Endodermal cell (in vitro differentiated cells): ENCODE data around the gene SYNDIG1L. TPM values are rescaled to one million over a fixed set of nuclear protein-coding genes. Genes with fewer than 3 reads are reported as not detected.

Experiments used
- DNase-seq: peaks from one replicate; pipeline ENCODE4 v3.0.0-alpha.2; 2017
- H3K27ac ChIP-seq: 2 replicates; pipeline ENCODE4 v1.5.1; 2013; ENCODE audit warnings: mild to moderate bottlenecking, low read depth, low read length, moderate library complexity
- H3K27me3 ChIP-seq: 2 replicates; pipeline ENCODE4 v1.6.1; 2013; ENCODE audit warnings: mild to moderate bottlenecking, low read length, moderate library complexity; ENCODE audit not compliant: insufficient read depth, control insufficient read depth, poor library complexity, severe bottlenecking
- H3K36me3 ChIP-seq: 2 replicates; pipeline ENCODE4 v1.7.0; 2013; ENCODE audit warnings: mild to moderate bottlenecking, low read length, moderate library complexity; ENCODE audit not compliant: control insufficient read depth, insufficient read depth
- H3K4me1 ChIP-seq: one replicate; pipeline ENCODE4 v1.7.0; 2013; ENCODE audit warnings: low read length; ENCODE audit not compliant: control insufficient read depth, insufficient read depth
- H3K4me3 ChIP-seq: 2 replicates; pipeline ENCODE4 v1.5.1; 2013; ENCODE audit warnings: mild to moderate bottlenecking, low read length, moderate library complexity
- H3K9ac ChIP-seq: 2 replicates; pipeline ENCODE4 v1.6.1; 2013; ENCODE audit warnings: mild to moderate bottlenecking, low read length, moderate library complexity; ENCODE audit not compliant: poor library complexity, severe bottlenecking; ENCODE audit errors: extremely low read depth
- H3K9me3 ChIP-seq: 2 replicates; pipeline ENCODE4 v1.6.1; 2013; ENCODE audit warnings: mild to moderate bottlenecking, low read length, moderate library complexity; ENCODE audit not compliant: control insufficient read depth
- H3K27ac Mint-ChIP-seq: 2 replicates; pipeline ENCODE4 v1.8.0; 2020; ENCODE audit warnings: mixed read lengths
- H3K27me3 Mint-ChIP-seq: 2 replicates; pipeline ENCODE4 v1.8.0; 2021; ENCODE audit warnings: mild to moderate bottlenecking, mixed read lengths; ENCODE audit not compliant: insufficient read depth
- H3K36me3 Mint-ChIP-seq: 2 replicates; pipeline ENCODE4 v1.8.0; 2020; ENCODE audit warnings: low read depth, mixed read lengths
- H3K4me1 Mint-ChIP-seq: 2 replicates; pipeline ENCODE4 v1.8.0; 2020; ENCODE audit warnings: mixed read lengths
- H3K4me3 Mint-ChIP-seq: 2 replicates; pipeline ENCODE4 v1.8.0; 2020; ENCODE audit warnings: mild to moderate bottlenecking, moderate library complexity, mixed read lengths
- H3K9me3 Mint-ChIP-seq: 2 replicates; pipeline ENCODE4 v1.8.0; 2020; ENCODE audit warnings: mild to moderate bottlenecking, mixed read lengths
- WGBS, 2 experiments: methylation state at CpG; one replicate each; pipeline versions ENCODE4 v1.1.5 to v1.1.7; 2013; ENCODE audit warnings: missing lambda C conversion rate in 2 of 2, mixed read lengths in 1 of 2; ENCODE audit not compliant: insufficient coverage in 1 of 2, insufficient read length in 1 of 2; 5-methylcytosine and 5-hydroxymethylcytosine counted together
- total RNA-seq, 2 donors: library from RNA; stranded (reverse); fragmentation: NEBNext Ultra II Directional in 1 of 2; extraction: Animal tissue kit (Norgen Biotek cat#: 25700) in 1 of 2; gene quantifications; 2 replicates in 1 of 2; 3 replicates in 1 of 2; pipeline ENCODE4 v1.2.1, GENCODE V29; 2021
- TF ChIP-seq, protein P1 (sequence below): fragments of 200-600 bp; sonication (generic); conservative IDR thresholded peaks from 2 replicates; pipeline ENCODE4 v1.5.0; 2021; ENCODE audit warnings: antibody characterized with exemption, mild to moderate bottlenecking

Gene SYNDIG1L
- total RNA-seq, 2 donors from 2014 or later: 2.0 to 4.1 TPM

DNA sequence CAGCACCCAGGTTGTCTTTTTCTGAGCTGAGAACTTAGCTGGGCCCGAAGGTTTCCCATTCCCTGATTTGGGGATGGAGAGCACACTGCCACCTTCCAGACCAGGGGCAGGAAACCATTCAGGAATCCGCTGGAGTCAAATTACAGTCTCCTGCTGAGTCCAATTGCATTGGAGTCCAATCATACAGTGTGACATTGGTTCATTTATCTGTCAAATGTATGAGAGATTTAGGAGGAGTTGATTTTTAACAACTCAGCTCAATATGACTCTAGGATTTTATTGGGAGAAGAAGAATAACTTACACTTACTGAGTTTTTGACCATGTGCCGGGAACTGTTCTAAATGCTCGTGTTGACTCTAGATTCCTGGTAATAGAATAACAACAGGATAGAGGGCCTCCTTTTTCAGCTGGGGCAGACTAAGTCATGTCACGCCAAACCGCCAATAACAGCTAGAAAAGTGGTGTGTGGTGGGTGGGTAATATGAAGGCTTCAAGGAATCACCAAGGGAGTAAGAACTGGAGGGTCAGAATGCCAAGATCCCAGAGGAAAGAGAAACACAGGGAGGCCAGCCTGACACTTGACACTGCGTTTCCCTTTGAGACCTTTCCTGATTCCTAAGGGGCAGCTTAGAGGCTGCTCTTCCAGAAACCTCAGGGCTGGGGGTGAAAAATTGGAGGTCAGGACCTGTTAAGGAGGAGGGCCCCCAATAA lies 11.5 kb downstream of the SYNDIG1L start:
- H3K4me3 ChIP-seq: no peak overlapping the region
- H3K4me1 ChIP-seq: peaks cover 44% of the 10 kb centered on the region
- no peaks in the 10 kb centered on the region for H3K36me3 ChIP-seq
- 52 to 73% methylated on average over 6 to 7 of the region's 7 CpGs for WGBS, 2 experiments
- peaks cover 21% of the 10 kb centered on the region for H3K27me3 Mint-ChIP-seq
- no peak overlapping the region for H3K4me3 Mint-ChIP-seq
- H3K9ac ChIP-seq: no peak overlapping the region
- H3K4me1 Mint-ChIP-seq: peaks cover 35% of the 10 kb centered on the region
- peak overlapping the region; percentile 47 for H3K27ac ChIP-seq
- no peaks in the 10 kb centered on the region for H3K27me3 ChIP-seq
- H3K9me3 Mint-ChIP-seq: no peaks in the 10 kb centered on the region
- no peaks in the 10 kb centered on the region for H3K9me3 ChIP-seq
- H3K36me3 Mint-ChIP-seq: no peaks in the 10 kb centered on the region
- no peak overlapping the region for H3K27ac Mint-ChIP-seq
- TF ChIP-seq, protein P1, sequence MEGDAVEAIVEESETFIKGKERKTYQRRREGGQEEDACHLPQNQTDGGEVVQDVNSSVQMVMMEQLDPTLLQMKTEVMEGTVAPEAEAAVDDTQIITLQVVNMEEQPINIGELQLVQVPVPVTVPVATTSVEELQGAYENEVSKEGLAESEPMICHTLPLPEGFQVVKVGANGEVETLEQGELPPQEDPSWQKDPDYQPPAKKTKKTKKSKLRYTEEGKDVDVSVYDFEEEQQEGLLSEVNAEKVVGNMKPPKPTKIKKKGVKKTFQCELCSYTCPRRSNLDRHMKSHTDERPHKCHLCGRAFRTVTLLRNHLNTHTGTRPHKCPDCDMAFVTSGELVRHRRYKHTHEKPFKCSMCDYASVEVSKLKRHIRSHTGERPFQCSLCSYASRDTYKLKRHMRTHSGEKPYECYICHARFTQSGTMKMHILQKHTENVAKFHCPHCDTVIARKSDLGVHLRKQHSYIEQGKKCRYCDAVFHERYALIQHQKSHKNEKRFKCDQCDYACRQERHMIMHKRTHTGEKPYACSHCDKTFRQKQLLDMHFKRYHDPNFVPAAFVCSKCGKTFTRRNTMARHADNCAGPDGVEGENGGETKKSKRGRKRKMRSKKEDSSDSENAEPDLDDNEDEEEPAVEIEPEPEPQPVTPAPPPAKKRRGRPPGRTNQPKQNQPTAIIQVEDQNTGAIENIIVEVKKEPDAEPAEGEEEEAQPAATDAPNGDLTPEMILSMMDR: no peak
- peak; percentile 73 for DNase-seq

DNA sequence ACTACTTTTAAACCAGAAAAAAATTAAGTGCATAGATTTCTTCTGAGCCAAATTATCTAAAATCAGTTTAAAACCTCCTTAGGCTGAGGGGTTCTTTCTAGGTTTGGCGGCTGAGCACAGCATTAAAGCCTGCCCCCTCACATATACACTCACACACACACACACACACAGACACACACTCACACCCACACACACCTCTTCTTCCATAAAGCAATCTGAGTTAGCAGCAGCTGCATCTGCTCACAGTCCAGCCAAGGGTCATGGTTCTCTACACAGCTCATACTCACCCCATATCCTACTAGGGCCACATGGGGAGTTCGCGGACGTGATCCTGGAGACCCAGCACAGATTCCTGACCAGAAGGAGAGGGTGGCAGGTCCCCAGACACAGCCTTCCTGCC lies 12.4 kb downstream of the SYNDIG1L start:
- 80 to 89% methylated on average over 1 to 4 of the region's 4 CpGs for WGBS, 2 experiments
- Mint-ChIP-seq H3K4me3 (no peak overlapping the region), H3K4me1 (peaks cover 35% of the 10 kb centered on the region), H3K27me3 (peaks cover 22% of the 10 kb centered on the region), H3K36me3 (no peaks in the 10 kb centered on the region), H3K9me3 (no peaks in the 10 kb centered on the region), H3K27ac (no peak overlapping the region)
- no peak for DNase-seq
- Histone ChIP-seq H3K9me3 (no peaks in the 10 kb centered on the region), H3K4me1 (peaks cover 41% of the 10 kb centered on the region), H3K9ac (no peak overlapping the region), H3K4me3 (no peak overlapping the region), H3K36me3 (no peaks in the 10 kb centered on the region), H3K27ac (no peak overlapping the region), H3K27me3 (no peaks in the 10 kb centered on the region)
- TF ChIP-seq, protein P1: no peak

DNA sequence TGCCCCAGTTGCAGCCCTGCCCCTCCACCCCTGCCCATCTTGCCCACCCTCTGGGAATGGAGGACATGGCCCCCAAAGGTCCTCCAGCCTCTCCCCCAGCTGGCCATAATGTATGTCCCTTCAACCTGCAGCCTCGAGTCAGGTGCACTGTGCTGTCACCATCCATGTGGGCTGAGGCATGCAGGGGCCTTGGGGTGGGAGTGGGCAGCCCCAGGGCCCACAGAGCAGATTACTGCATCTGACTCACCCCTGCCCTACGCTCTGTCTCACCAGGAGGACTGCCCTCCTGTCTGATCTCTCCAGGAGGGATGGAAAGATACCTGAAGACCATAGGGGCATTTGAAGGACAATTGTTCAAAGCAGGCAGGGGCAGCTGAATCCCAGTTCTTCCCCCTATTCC lies 13.3 kb downstream of the SYNDIG1L start:
- Histone ChIP-seq H3K4me3 (no peak overlapping the region), H3K4me1 (peaks cover 36% of the 10 kb centered on the region), H3K27ac (no peak overlapping the region), H3K9ac (no peak overlapping the region), H3K36me3 (no peaks in the 10 kb centered on the region), H3K9me3 (no peaks in the 10 kb centered on the region), H3K27me3 (no peaks in the 10 kb centered on the region)
- no peak overlapping the region for H3K27ac Mint-ChIP-seq
- peaks cover 22% of the 10 kb centered on the region for H3K27me3 Mint-ChIP-seq
- DNase-seq: no peak
- TF ChIP-seq, protein P1: no peak
- no peaks in the 10 kb centered on the region for H3K36me3 Mint-ChIP-seq
- no peaks in the 10 kb centered on the region for H3K9me3 Mint-ChIP-seq
- peaks cover 35% of the 10 kb centered on the region for H3K4me1 Mint-ChIP-seq
- H3K4me3 Mint-ChIP-seq: no peak overlapping the region
- 89 to 100% methylated on average over 2 of the region's 2 CpGs for WGBS, 2 experiments
